HCT116 (cell line): Measurements from ENCODE around the gene WSCD2. TPM values are rescaled to one million over a fixed set of nuclear protein-coding genes. Genes with fewer than 3 reads are reported as not detected.

Source experiments
- ATAC-seq: fragments of 200-7000 bp; cut with Tn5 transposase; 2 replicates; pipeline ENCODE4 v1.9.1; 2020; ENCODE audit warnings: mild to moderate bottlenecking, moderate library complexity
- BruUV-seq: library from RNA; stranded (reverse); fragments of 400-500 nt; replicated peaks from 2 replicates; lab custom pipeline; 2021; lab: Mats Ljungman, UMichigan
- CTCF ChIA-PET: fragments of 300-600 bp; sonication (Branson Sonifier 250); formaldehyde crosslinking; loops from one replicate; lab custom pipeline; 2021; ENCODE audit warnings: antibody characterized with exemption; lab: Charles Lee
- POLR2A ChIA-PET: fragments of 300-600, 350-600 bp; sonication (Branson Sonifier 250); formaldehyde crosslinking; loops from one replicate; lab custom pipeline; 2021; ENCODE audit warnings: antibody characterized with exemption; lab: Charles Lee
- RAD21 ChIA-PET, 2 experiments: fragments of 300-600 bp; sonication (Branson Sonifier 250); formaldehyde crosslinking; loops; one replicate each; lab custom pipeline; 2023; ENCODE audit warnings: low total read pairs in 2 of 2; ENCODE audit not compliant: uncharacterized antibody in 2 of 2, unreplicated experiment in 2 of 2, low non-redundant PET in 1 of 2; lab: Charles Lee
- DNase-seq: peaks from one replicate; pipeline ENCODE4 v3.0.0-alpha.2; 2010; ENCODE audit warnings: low read depth, low spot score
- H2AFZ ChIP-seq: fragments of 200-600 bp; shearing (Covaris generic), sonication (generic); 2 replicates; pipeline ENCODE4 v1.6.1; 2017; ENCODE audit warnings: low read depth, mixed run types, mixed read lengths, antibody characterized with exemption, low read length; ENCODE audit not compliant: poor library complexity, severe bottlenecking
- H3K27ac ChIP-seq: 2 replicates; pipeline ENCODE4 v1.5.1; 2012; ENCODE audit warnings: low read depth, low read length
- H3K27me3 ChIP-seq: fragments of 200-600 bp; sonication (generic); 2 replicates; pipeline ENCODE4 v1.6.1; 2016; ENCODE audit warnings: mixed run types, low read length, mixed read lengths; ENCODE audit not compliant: insufficient read depth
- H3K36me3 ChIP-seq, 2 experiments: fragments of 200-500 bp in 1 of 2; fragments of 200-600 bp in 1 of 2; sonication (Bioruptor generic) in 1 of 2; sonication (generic) in 1 of 2; 2 replicates each; pipeline versions ENCODE4 v1.5.1 to v1.6.1; 2014 to 2016; ENCODE audit warnings: low read length in 2 of 2, inconsistent platforms in 1 of 2, mixed read lengths in 1 of 2, mixed run types in 1 of 2; ENCODE audit not compliant: insufficient read depth in 2 of 2, control insufficient read depth in 1 of 2
- H3K4me1 ChIP-seq, 2 experiments: fragments of 200-600 bp in 1 of 2; sonication (generic) in 1 of 2; 2 replicates each; pipeline versions ENCODE4 v1.5.1 to v1.6.1; 2012 to 2017; ENCODE audit warnings: low read length in 2 of 2, inconsistent platforms in 1 of 2, mild to moderate bottlenecking in 1 of 2, mixed read lengths in 1 of 2, mixed run types in 1 of 2, moderate library complexity in 1 of 2; ENCODE audit not compliant: insufficient read depth in 2 of 2, control insufficient read depth in 1 of 2
- H3K4me2 ChIP-seq: fragments of 200-600 bp; sonication (generic); 2 replicates; pipeline ENCODE4 v1.6.1; 2017; ENCODE audit warnings: mixed run types, low read length, mixed read lengths
- H3K4me3 ChIP-seq, 2 experiments: fragments of 200-600 bp in 1 of 2; sonication (generic) in 1 of 2; replicated peaks in 1 of 2; 2 replicates each; pipeline ENCODE4 v1.5.1; 2011 to 2016; ENCODE audit warnings: low read length in 2 of 2, control low read depth in 1 of 2, low read depth in 1 of 2, mild to moderate bottlenecking in 1 of 2, mixed read lengths in 1 of 2, mixed run types in 1 of 2
- H3K79me2 ChIP-seq: fragments of 200-600 bp; sonication (generic); 2 replicates; pipeline ENCODE4 v1.6.1; 2017; ENCODE audit warnings: mild to moderate bottlenecking, mixed run types, low read length, moderate library complexity, mixed read lengths; ENCODE audit not compliant: insufficient read depth
- H3K9ac ChIP-seq: fragments of 200-600 bp; sonication (generic); 2 replicates; pipeline ENCODE4 v1.6.1; 2016; ENCODE audit warnings: low read length, mixed read lengths
- H3K9me2 ChIP-seq: fragments of 200-600 bp; sonication (generic), shearing (Covaris generic); 2 replicates; pipeline ENCODE4 v1.6.1; 2017; ENCODE audit warnings: mixed run types, mild to moderate bottlenecking, moderate library complexity; ENCODE audit not compliant: insufficient read depth
- H3K9me3 ChIP-seq, 2 experiments: fragments of 200-500 bp in 1 of 2; fragments of 200-600 bp in 1 of 2; sonication (Bioruptor generic) in 1 of 2; sonication (generic) in 1 of 2; 2 replicates each; pipeline ENCODE4 v1.6.1; 2014 to 2017; ENCODE audit warnings: low read length in 2 of 2, mixed read lengths in 2 of 2, inconsistent platforms in 1 of 2, low read depth in 1 of 2, mild to moderate bottlenecking in 1 of 2, mixed run types in 1 of 2, moderate library complexity in 1 of 2; ENCODE audit not compliant: control insufficient read depth in 1 of 2, insufficient read depth in 1 of 2
- H4K20me1 ChIP-seq: fragments of 200-600 bp; sonication (generic), shearing (Covaris generic); 2 replicates; pipeline ENCODE4 v1.6.1; 2017; ENCODE audit warnings: mixed run types, mild to moderate bottlenecking, moderate library complexity; ENCODE audit not compliant: insufficient read depth
- EGR1 ChIP-seq: IDR thresholded peaks from 2 replicates; pipeline ENCODE4 v1.6.1; 2012; ENCODE audit warnings: low read depth
- EZH2 ChIP-seq: fragments of 200-600 bp; sonication (generic); IDR thresholded peaks from 2 replicates; pipeline ENCODE4 v1.6.1; 2017; ENCODE audit warnings: antibody characterized with exemption, mixed run types
- FOSL1 ChIP-seq: IDR thresholded peaks from 2 replicates; pipeline ENCODE4 v1.6.1; 2012; ENCODE audit warnings: low read depth
- JUND ChIP-seq: IDR thresholded peaks from 2 replicates; pipeline ENCODE4 v1.6.1; 2012
- POLR2A ChIP-seq: IDR thresholded peaks from 2 replicates; pipeline ENCODE4 v1.7.0; 2011; ENCODE audit warnings: borderline replicate concordance; ENCODE audit not compliant: insufficient read depth, insufficient read length; ENCODE audit errors: extremely low read depth
- TCF7L2 ChIP-seq: IDR thresholded peaks from 2 replicates; pipeline ENCODE4 v1.7.0; 2011; ENCODE audit warnings: borderline replicate concordance, inconsistent platforms; ENCODE audit not compliant: insufficient read depth, insufficient read length; ENCODE audit errors: extremely low read depth
- YY1 ChIP-seq: IDR thresholded peaks from 2 replicates; pipeline ENCODE4 v1.6.1; 2011; ENCODE audit warnings: low read length, low read depth, moderate library complexity, mild to moderate bottlenecking; ENCODE audit not compliant: insufficient replicate concordance; ENCODE audit errors: extremely low read depth
- ZNF274 ChIP-seq: fragments of 200-500 bp; sonication (Bioruptor generic); IDR thresholded peaks from 2 replicates; pipeline ENCODE4 v1.6.1; 2014; ENCODE audit warnings: mild to moderate bottlenecking, low read depth, low read length, inconsistent platforms
- intact Hi-C: fragments of 100-400 bp; cut with micrococcal nuclease; formaldehyde crosslinking; loops from 2 replicates; pipeline ENCODE4 v1.10.0; 2022
- total RNA-seq: library from RNA; stranded (reverse); gene quantifications from one replicate; pipeline ENCODE4 v1.2.1, GENCODE V29; 2021; ENCODE audit not compliant: unreplicated experiment
- TF ChIP-seq, protein P1 (sequence below), 3 experiments: fragments of 200-600 bp in 1 of 3; sonication (generic) in 1 of 3; IDR thresholded peaks in 2 of 3; conservative IDR thresholded peaks in 1 of 3; 2 replicates each; pipeline ENCODE4 v1.5.1; 2012 to 2017; ENCODE audit warnings: low read depth in 2 of 3, low read length in 2 of 3, antibody characterized with exemption in 1 of 3, borderline replicate concordance in 1 of 3, control low read depth in 1 of 3, mild to moderate bottlenecking in 1 of 3, mixed read lengths in 1 of 3, mixed run types in 1 of 3, moderate library complexity in 1 of 3; ENCODE audit not compliant: insufficient read depth in 1 of 3

The WSCD2 gene
- total RNA-seq, 1 experiment from 2014 or later: 0.05 TPM

DNA sequence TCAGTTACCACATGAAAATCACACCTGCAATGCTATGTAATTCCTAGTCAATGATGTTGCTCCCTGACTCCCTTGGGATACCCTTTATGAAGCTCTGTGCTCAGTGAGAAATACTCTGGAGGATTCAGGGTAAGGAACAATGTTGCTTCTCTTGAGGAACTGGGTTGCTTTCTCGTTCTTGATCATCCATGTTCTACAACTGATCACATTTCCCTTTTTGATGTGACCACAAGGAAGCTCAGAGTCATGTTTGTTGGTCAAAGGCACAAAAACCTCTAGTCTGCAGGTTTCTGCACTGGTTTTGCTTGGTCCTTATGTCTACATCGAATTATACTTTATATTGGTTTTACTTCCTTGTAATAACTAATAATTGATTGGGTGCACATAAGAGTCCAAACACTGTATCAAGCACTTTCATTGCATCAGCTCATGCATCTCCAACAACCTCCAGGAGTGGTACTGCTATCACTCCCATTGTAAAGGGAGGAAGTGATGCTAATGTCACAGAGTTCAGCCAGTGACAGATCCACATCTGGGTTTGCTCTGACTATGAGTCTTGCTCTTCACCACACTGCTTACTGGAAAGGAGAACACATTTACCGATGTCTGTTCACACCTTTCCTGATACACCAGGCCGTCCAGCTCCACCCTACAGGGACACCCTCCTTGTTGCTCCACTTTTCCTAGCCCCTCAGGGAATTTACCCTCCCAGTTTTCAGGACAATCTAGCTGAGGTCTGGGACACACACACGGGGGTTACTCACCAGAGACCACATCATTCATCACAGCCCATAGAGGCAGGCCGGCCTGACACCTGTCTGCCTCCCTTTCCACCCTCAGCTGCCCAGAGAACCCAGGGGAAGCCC lies 169.0 kb downstream of the WSCD2 start:
- Histone ChIP-seq H3K4me1 (peaks cover 12 to 16% of the 10 kb centered on the region in 2 experiments), H3K36me3 (no peaks in the 10 kb centered on the region), H3K27me3 (peaks cover 32% of the 10 kb centered on the region), H3K27ac (no peak overlapping the region), H2AFZ (no peak overlapping the region), H4K20me1 (no peaks in the 10 kb centered on the region), H3K4me3 (no peak overlapping the region), H3K9me3 (no peaks in the 10 kb centered on the region), H3K9ac (no peak overlapping the region), H3K4me2 (no peak overlapping the region), H3K9me2 (no peaks in the 10 kb centered on the region), H3K79me2 (no peaks in the 10 kb centered on the region)
- RAD21 ChIA-PET: no interaction called here
- ATAC-seq: no peak
- POLR2A ChIA-PET: no interaction called here
- BruUV-seq: no TSS peak
- CTCF ChIA-PET: no interaction called here
- intact Hi-C loops: no loop called here
- DNase-seq: no peak
- TF ChIP-seq POLR2A (no peak), ZNF274 (no peak), FOSL1 (no peak), YY1 (no peak), JUND (no peak), EZH2 (no peak), EGR1 (no peak), TCF7L2 (no peak)
- TF ChIP-seq, protein P1, sequence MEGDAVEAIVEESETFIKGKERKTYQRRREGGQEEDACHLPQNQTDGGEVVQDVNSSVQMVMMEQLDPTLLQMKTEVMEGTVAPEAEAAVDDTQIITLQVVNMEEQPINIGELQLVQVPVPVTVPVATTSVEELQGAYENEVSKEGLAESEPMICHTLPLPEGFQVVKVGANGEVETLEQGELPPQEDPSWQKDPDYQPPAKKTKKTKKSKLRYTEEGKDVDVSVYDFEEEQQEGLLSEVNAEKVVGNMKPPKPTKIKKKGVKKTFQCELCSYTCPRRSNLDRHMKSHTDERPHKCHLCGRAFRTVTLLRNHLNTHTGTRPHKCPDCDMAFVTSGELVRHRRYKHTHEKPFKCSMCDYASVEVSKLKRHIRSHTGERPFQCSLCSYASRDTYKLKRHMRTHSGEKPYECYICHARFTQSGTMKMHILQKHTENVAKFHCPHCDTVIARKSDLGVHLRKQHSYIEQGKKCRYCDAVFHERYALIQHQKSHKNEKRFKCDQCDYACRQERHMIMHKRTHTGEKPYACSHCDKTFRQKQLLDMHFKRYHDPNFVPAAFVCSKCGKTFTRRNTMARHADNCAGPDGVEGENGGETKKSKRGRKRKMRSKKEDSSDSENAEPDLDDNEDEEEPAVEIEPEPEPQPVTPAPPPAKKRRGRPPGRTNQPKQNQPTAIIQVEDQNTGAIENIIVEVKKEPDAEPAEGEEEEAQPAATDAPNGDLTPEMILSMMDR (IDR thresholded peaks at IDR 0.05 in 2 of 3, conservative IDR thresholded peaks at IDR 0.05 in 1 of 3; ENCODE audit: borderline replicate concordance in 1 of 3, insufficient read depth in 1 of 3, low read depth in 2 of 3, low read length in 2 of 3): no peak
